Neuron (in vitro differentiated cells): ENCODE results near the gene LRIG1.

Experiments used
- H2AFZ ChIP-seq: one replicate; pipeline ENCODE4 v1.6.1; 2013; ENCODE audit warnings: low read depth, mild to moderate bottlenecking, inconsistent platforms, low read length, moderate library complexity
- H3K27me3 ChIP-seq: one replicate; pipeline ENCODE4 v1.6.1; 2013; ENCODE audit warnings: low read length; ENCODE audit not compliant: insufficient read depth
- H3K36me3 ChIP-seq: one replicate; pipeline ENCODE4 v1.6.1; 2013; ENCODE audit warnings: low read length; ENCODE audit not compliant: insufficient read depth
- H3K4me1 ChIP-seq: one replicate; pipeline ENCODE4 v1.6.1; 2013; ENCODE audit warnings: low read length; ENCODE audit not compliant: insufficient read depth
- H3K4me3 ChIP-seq: 2 replicates; pipeline ENCODE4 v1.5.1; 2013; ENCODE audit warnings: mild to moderate bottlenecking, low read length, moderate library complexity
- H3K9me3 ChIP-seq: one replicate; pipeline ENCODE4 v1.6.1; 2013; ENCODE audit warnings: low read length

Gene LRIG1

DNA sequence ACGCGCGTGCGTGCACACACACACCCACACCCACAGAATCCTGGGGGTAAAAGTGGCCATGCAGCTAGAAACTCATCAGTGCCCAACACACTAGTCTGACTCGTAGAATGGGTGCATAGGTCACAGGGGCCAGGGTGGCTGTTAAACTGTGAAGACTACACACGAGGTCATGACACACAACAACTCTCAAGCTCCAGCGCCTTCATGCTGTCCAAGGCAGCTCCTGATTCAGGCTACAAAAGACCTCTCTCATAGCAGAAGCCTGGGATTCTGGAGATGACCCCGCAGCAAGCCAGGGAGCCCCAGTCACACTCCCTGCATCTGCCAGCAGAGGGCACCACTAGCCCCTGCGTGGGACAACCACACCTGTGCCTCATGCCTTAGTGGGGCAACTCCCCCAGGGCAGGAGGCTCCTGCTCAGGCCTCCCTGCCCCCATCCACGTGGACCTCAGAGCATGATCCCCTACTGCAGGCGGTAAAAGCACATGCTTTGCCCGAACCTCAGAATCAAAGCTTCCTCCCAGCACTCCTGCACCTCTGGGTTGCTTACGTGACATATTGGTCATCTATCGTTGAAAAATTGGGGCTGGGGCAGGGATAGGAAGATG, 93.1 kb downstream of the LRIG1 start:
- Histone ChIP-seq H3K36me3 (peaks cover 92% of the 10 kb centered on the region), H2AFZ (no peak overlapping the region), H3K4me3 (no peak overlapping the region), H3K27me3 (no peaks in the 10 kb centered on the region), H3K4me1 (peaks cover 6% of the 10 kb centered on the region), H3K9me3 (no peaks in the 10 kb centered on the region)

DNA sequence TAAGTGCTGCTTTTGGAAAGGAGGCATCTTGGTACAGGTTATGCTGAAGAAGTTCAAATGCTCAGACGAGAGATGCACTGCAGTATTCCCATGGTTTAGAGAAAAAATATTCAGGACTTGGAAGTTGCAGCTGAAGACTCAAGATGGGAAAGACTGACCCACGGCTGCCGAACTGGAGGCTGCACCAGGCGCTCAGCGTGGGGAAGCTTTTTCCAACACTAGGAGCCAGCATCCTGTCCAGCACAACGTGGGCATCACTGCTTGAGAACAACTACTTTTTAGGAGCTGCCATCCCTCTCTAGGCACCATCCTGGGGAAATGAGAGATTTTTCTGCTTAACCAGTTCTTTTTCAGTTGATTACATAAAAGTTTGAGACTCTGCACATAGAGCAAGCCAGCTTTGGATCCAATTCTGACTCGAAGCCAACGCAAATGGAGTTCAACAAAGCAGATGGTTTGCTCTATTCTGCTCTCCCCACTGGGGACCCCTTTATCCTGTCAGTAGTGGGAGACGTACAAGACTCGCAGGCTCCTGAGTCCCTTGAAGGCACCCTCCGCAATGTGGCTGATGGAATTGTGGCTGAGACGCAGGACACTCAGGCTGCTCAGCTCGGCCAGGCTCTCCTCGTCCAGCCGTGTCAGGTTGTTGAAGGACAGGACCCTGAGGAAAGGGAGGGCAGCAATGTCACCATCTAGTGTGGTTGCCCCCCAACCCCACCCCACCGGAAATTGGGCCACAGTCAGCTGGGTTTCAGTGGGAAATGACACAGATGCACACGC, 93.8 kb downstream of the LRIG1 start:
- peaks cover 88% of the 10 kb centered on the region for H3K36me3 ChIP-seq
- H2AFZ ChIP-seq = no peak overlapping the region
- peaks cover 13% of the 10 kb centered on the region for H3K4me1 ChIP-seq
- no peaks in the 10 kb centered on the region for H3K27me3 ChIP-seq
- no peak overlapping the region for H3K4me3 ChIP-seq
- no peaks in the 10 kb centered on the region for H3K9me3 ChIP-seq

- Histone ChIP-seq H3K4me1 (peaks cover 21% of the 10 kb centered on the region), H2AFZ (no peak overlapping the region), H3K9me3 (no peaks in the 10 kb centered on the region), H3K36me3 (peaks cover 82% of the 10 kb centered on the region), H3K27me3 (no peaks in the 10 kb centered on the region), H3K4me3 (no peak overlapping the region)
These were observed 94.7 kb downstream of the LRIG1 start for GRCh38 chr3:66406163-66406562.

- Histone ChIP-seq H3K27me3 (no peaks in the 10 kb centered on the region), H2AFZ (no peak overlapping the region), H3K36me3 (peaks cover 77% of the 10 kb centered on the region), H3K9me3 (no peaks in the 10 kb centered on the region), H3K4me1 (peaks cover 25% of the 10 kb centered on the region), H3K4me3 (no peak overlapping the region)
These were observed 95.1 kb downstream of the LRIG1 start for GRCh38 chr3:66405701-66406091.

DNA sequence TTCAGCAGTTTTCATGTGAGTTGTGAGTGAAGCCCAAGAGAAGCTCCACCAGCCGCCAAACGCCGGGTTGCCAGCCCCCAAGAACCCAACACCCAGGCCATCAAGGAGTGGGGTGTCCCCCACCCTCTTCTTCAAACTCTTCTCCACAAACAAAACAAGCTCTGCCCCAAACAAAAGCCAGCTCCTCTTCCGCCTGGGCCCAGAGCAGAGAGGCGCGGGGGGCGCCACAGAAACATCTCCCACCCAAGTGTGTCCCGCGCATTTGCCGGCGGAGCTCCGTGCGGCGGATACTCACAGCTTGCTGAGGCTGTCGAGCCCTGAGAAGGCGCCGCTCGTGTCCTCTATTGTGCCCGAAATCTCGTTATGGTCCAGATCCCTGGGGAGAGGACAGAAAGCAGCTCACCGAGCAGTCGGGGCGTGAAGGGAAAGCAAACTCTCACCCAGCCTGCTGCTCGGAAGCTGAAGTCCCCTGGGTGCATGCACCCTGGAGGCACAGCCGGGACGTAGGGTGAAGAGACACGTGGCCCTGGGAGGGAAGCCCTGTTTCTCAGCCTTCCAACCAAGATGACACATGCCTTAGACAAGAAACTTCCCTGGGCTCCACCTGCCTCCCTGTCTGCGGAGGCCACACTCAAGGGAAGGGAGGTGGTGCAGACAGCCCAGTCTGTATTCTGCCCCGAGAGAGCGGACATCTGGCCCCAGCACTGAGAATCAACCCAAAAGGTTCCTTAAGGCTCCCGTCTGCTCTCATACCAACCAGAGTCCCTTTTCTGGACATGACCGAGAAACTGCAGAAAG, 95.7 kb downstream of the LRIG1 start:
- peaks cover 71% of the 10 kb centered on the region for H3K36me3 ChIP-seq
- no peaks in the 10 kb centered on the region for H3K9me3 ChIP-seq
- no peak overlapping the region for H2AFZ ChIP-seq
- H3K4me3 ChIP-seq = no peak overlapping the region
- H3K27me3 ChIP-seq = no peaks in the 10 kb centered on the region
- H3K4me1 ChIP-seq = peaks cover 31% of the 10 kb centered on the region

GRCh38 chr3:66404197-66404596, 96.6 kb downstream of the LRIG1 start:
- Histone ChIP-seq H3K9me3 (no peaks in the 10 kb centered on the region), H3K27me3 (no peaks in the 10 kb centered on the region), H2AFZ (no peak overlapping the region), H3K36me3 (peaks cover 62% of the 10 kb centered on the region), H3K4me3 (no peak overlapping the region), H3K4me1 (peaks cover 34% of the 10 kb centered on the region)

- Histone ChIP-seq H3K36me3 (peaks cover 60% of the 10 kb centered on the region), H3K4me3 (no peak overlapping the region), H3K4me1 (peaks cover 34% of the 10 kb centered on the region), H3K9me3 (no peaks in the 10 kb centered on the region), H2AFZ (no peak overlapping the region), H3K27me3 (no peaks in the 10 kb centered on the region)
These were observed 97.4 kb downstream of the LRIG1 start for GRCh38 chr3:66403323-66403990.

GRCh38 chr3:66402596-66403290, 98.1 kb downstream of the LRIG1 start:
- Histone ChIP-seq H2AFZ (no peak overlapping the region), H3K4me3 (no peak overlapping the region), H3K4me1 (peaks cover 34% of the 10 kb centered on the region), H3K27me3 (no peaks in the 10 kb centered on the region), H3K9me3 (no peaks in the 10 kb centered on the region), H3K36me3 (peaks cover 59% of the 10 kb centered on the region)

DNA sequence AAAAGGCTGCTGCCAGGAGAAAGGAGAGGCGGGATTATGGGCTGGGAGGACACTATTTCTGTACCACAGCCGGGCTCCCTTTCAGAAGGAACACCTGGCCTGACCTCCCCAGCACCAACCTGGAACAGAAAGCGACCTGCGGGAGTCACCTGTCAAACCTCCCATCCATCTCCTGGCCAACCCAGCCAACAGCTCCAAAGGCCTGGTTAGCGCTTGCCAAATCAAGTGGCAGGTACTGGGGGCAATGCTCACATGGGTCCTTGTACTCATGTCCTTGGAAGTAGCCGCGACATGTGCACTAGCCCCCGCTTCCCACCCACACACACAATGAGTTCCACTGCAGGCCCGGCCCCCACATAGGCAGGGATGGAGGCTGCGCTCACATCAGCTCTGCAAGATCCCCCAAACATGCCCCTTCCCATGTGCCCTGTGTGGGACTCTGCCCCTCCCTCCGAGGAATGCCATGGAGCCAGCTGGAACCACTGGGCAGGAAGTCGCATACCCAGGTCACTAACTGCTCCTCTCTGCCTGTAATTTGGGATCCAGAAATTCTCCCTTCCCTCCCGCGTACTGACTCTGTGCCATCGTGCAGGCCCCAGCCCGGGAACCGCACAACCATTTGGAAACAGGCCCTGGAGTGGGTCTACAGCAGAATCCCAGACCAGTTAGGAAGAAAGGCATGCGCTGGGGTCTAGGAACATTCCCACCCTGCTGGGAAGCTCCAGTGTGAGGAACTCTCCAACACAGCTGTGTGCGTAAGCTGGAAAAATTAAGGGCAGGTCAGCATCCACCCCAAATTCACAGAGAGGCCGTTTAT, 98.9 kb downstream of the LRIG1 start:
- Histone ChIP-seq H2AFZ (no peak overlapping the region), H3K36me3 (peaks cover 59% of the 10 kb centered on the region), H3K4me3 (no peak overlapping the region), H3K4me1 (peaks cover 34% of the 10 kb centered on the region), H3K9me3 (no peaks in the 10 kb centered on the region), H3K27me3 (no peaks in the 10 kb centered on the region)

DNA sequence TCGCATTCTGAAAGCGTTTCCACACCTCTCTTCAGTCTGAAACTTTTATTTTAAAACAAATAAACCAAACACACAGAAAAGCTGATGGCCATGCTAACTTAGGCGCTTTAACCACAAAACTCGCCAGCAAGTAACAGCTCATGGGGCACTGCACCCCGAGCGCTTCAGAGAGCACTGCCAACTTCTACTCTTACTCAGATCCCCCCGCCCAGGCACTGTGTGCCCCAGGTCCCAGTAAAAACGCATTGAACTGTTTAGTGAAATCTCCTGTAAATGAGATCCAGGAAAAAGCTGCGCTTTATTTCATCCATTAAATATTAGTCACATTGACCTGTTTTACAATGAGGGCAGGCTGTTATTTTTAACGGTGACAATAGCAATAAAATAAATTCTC, 99.7 kb downstream of the LRIG1 start:
- Histone ChIP-seq H3K36me3 (peaks cover 59% of the 10 kb centered on the region), H2AFZ (no peak overlapping the region), H3K27me3 (no peaks in the 10 kb centered on the region), H3K4me3 (no peak overlapping the region), H3K4me1 (peaks cover 34% of the 10 kb centered on the region), H3K9me3 (no peaks in the 10 kb centered on the region)

GRCh38 chr3:66400411-66401156, 100.2 kb downstream of the LRIG1 start:
- H3K4me1 ChIP-seq = peaks cover 32% of the 10 kb centered on the region
- H2AFZ ChIP-seq = no peak overlapping the region
- H3K4me3 ChIP-seq = no peak overlapping the region
- H3K9me3 ChIP-seq = no peaks in the 10 kb centered on the region
- no peaks in the 10 kb centered on the region for H3K27me3 ChIP-seq
- peaks cover 59% of the 10 kb centered on the region for H3K36me3 ChIP-seq
